ENCODE results near the gene TMED1.
"Not testable (repeated sequence)": the region's sequence is repeated elsewhere in the genome, so short reads cannot be mapped to it uniquely, and the experiment has no call there.

The TMED1 gene

DNA sequence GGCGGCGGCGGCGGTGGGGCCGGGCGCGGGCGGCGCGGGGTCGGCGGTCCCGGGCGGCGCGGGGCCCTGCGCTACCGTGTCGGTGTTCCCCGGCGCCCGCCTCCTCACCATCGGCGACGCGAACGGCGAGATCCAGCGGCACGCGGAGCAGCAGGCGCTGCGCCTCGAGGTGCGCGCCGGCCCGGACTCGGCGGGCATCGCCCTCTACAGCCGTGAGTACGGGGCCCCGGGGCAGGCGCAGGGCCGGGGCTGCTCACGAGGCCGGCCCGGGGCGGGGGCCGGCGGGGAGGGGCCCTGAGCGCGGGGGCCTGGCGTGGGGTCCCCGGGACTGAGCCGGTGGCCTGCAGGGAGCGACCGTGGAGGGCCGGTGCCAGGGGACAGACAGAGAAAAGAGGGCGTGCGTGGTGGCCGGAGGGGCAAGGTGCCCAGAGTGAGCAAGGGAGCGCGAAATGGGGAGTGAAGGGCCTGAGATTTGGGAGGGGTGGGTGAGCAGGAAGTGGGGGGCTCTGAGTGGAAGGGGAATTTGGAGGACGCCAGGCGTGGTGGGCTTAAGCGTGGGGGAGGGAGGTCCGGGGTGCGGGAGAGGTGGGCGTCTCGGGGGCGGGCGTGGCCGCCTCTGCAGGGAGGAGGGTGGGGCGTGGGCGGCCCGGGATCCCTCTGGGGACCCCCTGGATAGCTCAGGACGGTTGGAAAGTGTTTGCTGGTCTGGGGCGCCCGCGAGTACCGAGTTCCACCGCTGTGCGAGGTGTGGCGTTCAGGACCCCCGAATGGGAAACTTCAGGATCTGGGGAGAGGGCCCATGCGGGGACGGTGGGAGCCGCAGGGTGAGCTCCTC is 35.9 kb upstream of the TMED1 start:
- peaks cover 16% of the 10 kb centered on the region for H3K4me1 ChIP-seq (ENCODE audit: control insufficient read depth, insufficient read depth, low read length)

DNA sequence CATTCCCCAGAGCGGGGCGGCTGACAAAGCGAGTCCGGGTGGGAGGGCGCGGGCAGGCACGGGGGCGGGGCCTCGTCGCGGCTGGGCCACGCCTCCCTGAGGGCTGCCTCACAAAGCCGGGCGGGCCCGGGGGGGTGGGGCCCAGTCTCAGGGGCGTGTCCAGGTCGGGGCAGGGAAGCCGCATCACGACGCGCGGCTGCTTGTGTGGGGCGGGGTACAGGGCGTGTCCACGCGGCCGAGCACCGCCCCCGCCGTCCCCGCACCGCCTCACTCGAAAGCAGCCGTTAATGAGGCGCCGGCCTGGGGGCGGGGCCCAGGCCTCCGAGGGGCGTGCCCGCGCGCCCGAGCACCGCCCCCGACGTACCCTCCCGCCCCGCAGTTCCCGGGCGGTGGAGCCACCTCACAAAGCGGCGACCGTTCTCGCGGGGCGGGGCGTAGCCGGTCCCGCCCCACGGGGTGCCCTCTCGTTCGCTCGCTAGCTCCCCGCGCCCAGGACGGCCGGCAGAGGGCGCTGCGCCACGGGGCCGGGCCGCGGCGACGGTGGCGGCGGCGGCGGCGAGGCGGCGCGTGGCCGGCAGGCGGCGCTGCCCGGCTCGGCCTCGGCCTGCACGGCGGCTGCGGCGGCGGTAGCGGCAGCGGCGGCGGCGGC is 35.1 kb upstream of the TMED1 start, which contains the start of gene CARM1:
TSS of gene CARM1 (plus strand) at position 599 of the 649 bp plus-strand sequence. CDS start 150 bp downstream, outside the sequence.
- peaks cover 16% of the 10 kb centered on the region for H3K4me1 ChIP-seq (ENCODE audit: control insufficient read depth, insufficient read depth, low read length)
- H3K9me3 ChIP-seq (ENCODE audit: control insufficient read depth, low read length), result no peaks in the 10 kb centered on the region
- H3K36me3 ChIP-seq (ENCODE audit: control insufficient read depth, insufficient read depth, low read length), result no peaks in the 10 kb centered on the region
- H3K9ac ChIP-seq (ENCODE audit: low read length), result peak within 1 kb of the TSS; percentile 82
- H3K27me3 ChIP-seq (ENCODE audit: control insufficient read depth, insufficient read depth, low read length), result no peaks in the 10 kb centered on the region
- peak within 1 kb of the TSS; percentile 56 for H3K4me3 ChIP-seq (ENCODE audit: low read length)

More for the DNA sequence above, 35.9 kb upstream of the TMED1 start:
- no peaks in the 10 kb centered on the region for H3K36me3 ChIP-seq (ENCODE audit: control insufficient read depth, insufficient read depth, low read length)
- no peaks in the 10 kb centered on the region for H3K27me3 ChIP-seq (ENCODE audit: control insufficient read depth, insufficient read depth, low read length)
- no peaks in the 10 kb centered on the region for H3K9me3 ChIP-seq (ENCODE audit: control insufficient read depth, low read length)
- H3K4me3 ChIP-seq (ENCODE audit: low read length), result peak overlapping the region; percentile 56
- H3K9ac ChIP-seq (ENCODE audit: low read length), result peak overlapping the region; percentile 82

DNA sequence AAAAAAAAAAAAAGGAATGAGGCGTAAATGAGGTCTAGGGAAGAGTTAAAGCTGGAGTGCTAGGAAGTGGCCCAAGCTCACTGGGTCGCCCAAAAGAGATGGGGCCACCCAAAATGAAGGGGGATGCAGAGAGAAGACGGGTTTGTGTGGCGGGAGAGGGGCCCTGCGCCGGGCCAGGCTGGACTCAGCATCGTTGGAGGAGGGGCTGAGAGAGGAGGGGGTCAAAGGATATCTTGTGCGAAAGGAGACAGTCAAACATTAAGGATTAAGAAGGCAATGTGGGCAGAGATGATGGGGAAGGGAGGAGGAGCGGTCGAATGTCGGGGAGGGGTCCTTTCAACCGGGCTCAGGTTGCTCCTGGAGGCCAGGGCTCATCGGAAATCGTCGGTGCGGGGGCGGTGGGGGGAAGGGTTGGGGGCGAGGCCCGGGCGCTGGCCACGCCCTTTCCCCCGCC is 34.5 kb upstream of the TMED1 start:
- Histone ChIP-seq H3K36me3 (ENCODE audit: control insufficient read depth, insufficient read depth, low read length) (no peaks in the 10 kb centered on the region), H3K9me3 (ENCODE audit: control insufficient read depth, low read length) (no peaks in the 10 kb centered on the region), H3K4me3 (ENCODE audit: low read length) (no peak overlapping the region), H3K27me3 (ENCODE audit: control insufficient read depth, insufficient read depth, low read length) (no peaks in the 10 kb centered on the region), H3K9ac (ENCODE audit: low read length) (peak overlapping the region; percentile 46), H3K4me1 (ENCODE audit: control insufficient read depth, insufficient read depth, low read length) (peaks cover 16% of the 10 kb centered on the region)

DNA sequence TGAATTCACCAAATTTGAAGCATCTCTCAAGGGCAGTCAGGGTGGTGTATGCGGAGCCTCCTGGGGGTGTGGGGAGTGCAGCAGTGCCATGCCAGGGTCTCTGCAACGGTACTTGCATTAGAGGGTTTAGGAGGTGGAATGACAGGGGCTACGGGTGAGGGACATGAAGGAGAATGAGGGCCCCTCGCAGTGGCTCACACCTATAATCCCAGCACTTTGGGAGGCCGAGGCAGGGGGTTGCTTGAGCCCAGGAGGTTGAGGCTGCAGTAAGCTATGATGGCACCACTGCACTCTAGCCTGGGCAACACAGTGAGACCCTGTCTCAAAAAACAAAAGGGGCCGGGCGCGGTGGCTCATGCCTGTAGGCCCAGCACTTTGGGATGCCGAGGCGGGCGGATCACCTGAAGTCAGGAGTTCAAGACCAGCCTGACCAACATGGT is 33.9 kb upstream of the TMED1 start:
- not testable (repeated sequence) for H3K36me3 ChIP-seq (ENCODE audit: control insufficient read depth, insufficient read depth, low read length); H3K9me3 ChIP-seq (ENCODE audit: control insufficient read depth, low read length); H3K27me3 ChIP-seq (ENCODE audit: control insufficient read depth, insufficient read depth, low read length); H3K4me3 ChIP-seq (ENCODE audit: low read length); H3K9ac ChIP-seq (ENCODE audit: low read length)
- H3K4me1 ChIP-seq (ENCODE audit: control insufficient read depth, insufficient read depth, low read length), result peaks cover 16% of the 10 kb centered on the region

GRCh38 chr19:10868872-10869547 is 33.0 kb upstream of the TMED1 start:
- H3K27me3 ChIP-seq (ENCODE audit: control insufficient read depth, insufficient read depth, low read length), result no peaks in the 10 kb centered on the region
- H3K4me3 ChIP-seq (ENCODE audit: low read length), result no peak overlapping the region
- no peaks in the 10 kb centered on the region for H3K9me3 ChIP-seq (ENCODE audit: control insufficient read depth, low read length)
- no peaks in the 10 kb centered on the region for H3K36me3 ChIP-seq (ENCODE audit: control insufficient read depth, insufficient read depth, low read length)
- H3K9ac ChIP-seq (ENCODE audit: low read length), result no peak overlapping the region
- peaks cover 23% of the 10 kb centered on the region for H3K4me1 ChIP-seq (ENCODE audit: control insufficient read depth, insufficient read depth, low read length)

- H3K9me3 ChIP-seq (ENCODE audit: control insufficient read depth, low read length), result no peaks in the 10 kb centered on the region
- H3K9ac ChIP-seq (ENCODE audit: low read length), result no peak overlapping the region
- H3K36me3 ChIP-seq (ENCODE audit: control insufficient read depth, insufficient read depth, low read length), result no peaks in the 10 kb centered on the region
- H3K4me1 ChIP-seq (ENCODE audit: control insufficient read depth, insufficient read depth, low read length), result peaks cover 28% of the 10 kb centered on the region
- H3K4me3 ChIP-seq (ENCODE audit: low read length), result no peak overlapping the region
- no peaks in the 10 kb centered on the region for H3K27me3 ChIP-seq (ENCODE audit: control insufficient read depth, insufficient read depth, low read length)
Measured at GRCh38 chr19:10866495-10866894, 30.5 kb upstream of the TMED1 start.

- Histone ChIP-seq H3K9me3 (ENCODE audit: control insufficient read depth, low read length) (no peaks in the 10 kb centered on the region), H3K9ac (ENCODE audit: low read length) (peak overlapping the region; percentile 9), H3K36me3 (ENCODE audit: control insufficient read depth, insufficient read depth, low read length) (no peaks in the 10 kb centered on the region), H3K27me3 (ENCODE audit: control insufficient read depth, insufficient read depth, low read length) (no peaks in the 10 kb centered on the region), H3K4me3 (ENCODE audit: low read length) (no peak overlapping the region), H3K4me1 (ENCODE audit: control insufficient read depth, insufficient read depth, low read length) (peaks cover 22% of the 10 kb centered on the region)
Measured at GRCh38 chr19:10864538-10864899, 28.5 kb upstream of the TMED1 start.

GRCh38 chr19:10863107-10863717 is 27.2 kb upstream of the TMED1 start:
- Histone ChIP-seq H3K36me3 (ENCODE audit: control insufficient read depth, insufficient read depth, low read length) (no peaks in the 10 kb centered on the region), H3K9ac (ENCODE audit: low read length) (no peak overlapping the region), H3K9me3 (ENCODE audit: control insufficient read depth, low read length) (no peaks in the 10 kb centered on the region), H3K4me3 (ENCODE audit: low read length) (no peak overlapping the region), H3K27me3 (ENCODE audit: control insufficient read depth, insufficient read depth, low read length) (no peaks in the 10 kb centered on the region), H3K4me1 (ENCODE audit: control insufficient read depth, insufficient read depth, low read length) (peaks cover 22% of the 10 kb centered on the region)

DNA sequence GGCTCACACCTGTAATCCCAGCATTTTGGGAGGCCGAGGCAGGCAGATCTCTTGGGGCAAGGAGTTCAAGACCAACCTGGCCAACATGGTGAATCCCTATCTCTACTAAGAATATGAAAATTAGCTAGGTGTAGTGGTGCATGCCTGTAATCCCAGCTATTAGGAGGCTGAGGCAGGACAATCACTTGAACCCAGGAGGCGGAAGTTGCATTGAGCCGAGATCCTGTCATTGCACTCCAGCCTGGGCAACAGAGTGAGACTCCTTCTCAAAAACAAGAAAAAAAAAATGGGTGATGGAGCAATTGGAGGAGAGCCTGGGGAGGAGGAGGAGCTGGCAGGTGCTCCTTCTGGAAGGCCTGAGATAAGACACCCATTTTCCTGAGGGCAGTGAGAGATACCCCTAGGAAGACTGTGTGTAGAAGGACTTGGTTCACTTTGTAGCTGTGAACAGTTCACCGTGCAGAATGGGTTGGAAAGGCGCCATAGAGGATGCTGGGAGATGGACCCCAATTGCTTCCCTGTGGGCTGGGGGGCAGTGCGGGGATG is 26.6 kb upstream of the TMED1 start:
- Histone ChIP-seq H3K36me3 (ENCODE audit: control insufficient read depth, insufficient read depth, low read length) (no peaks in the 10 kb centered on the region), H3K4me1 (ENCODE audit: control insufficient read depth, insufficient read depth, low read length) (peaks cover 22% of the 10 kb centered on the region), H3K4me3 (ENCODE audit: low read length) (no peak overlapping the region), H3K9ac (ENCODE audit: low read length) (no peak overlapping the region), H3K27me3 (ENCODE audit: control insufficient read depth, insufficient read depth, low read length) (no peaks in the 10 kb centered on the region), H3K9me3 (ENCODE audit: control insufficient read depth, low read length) (no peaks in the 10 kb centered on the region)

DNA sequence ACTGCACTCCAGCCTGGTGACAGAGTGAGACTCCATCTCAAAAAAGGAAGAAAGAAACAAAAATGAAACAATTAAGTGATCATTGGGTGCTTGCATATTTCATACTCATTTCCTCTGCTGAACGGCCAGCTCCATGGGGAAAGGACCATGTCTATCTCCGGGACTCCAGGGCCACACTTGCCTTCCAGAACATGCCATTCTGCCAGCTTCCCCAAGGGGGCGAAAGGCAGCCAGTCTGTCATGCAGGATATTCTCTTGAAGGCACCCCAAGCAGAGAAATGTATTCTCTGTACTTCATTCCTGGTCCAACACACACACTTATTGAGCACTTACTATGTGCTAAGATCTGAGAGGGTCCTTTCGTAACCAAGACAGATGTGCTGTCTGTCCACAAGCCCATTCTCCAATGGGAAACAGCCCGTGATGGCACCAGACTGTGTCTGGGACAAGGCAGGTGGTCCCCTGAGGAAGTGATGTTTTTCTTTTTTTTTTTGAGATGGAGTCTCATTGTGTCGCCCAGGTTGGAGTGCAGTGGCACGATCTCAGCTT is 25.2 kb upstream of the TMED1 start:
- H3K4me3 ChIP-seq (ENCODE audit: low read length), result no peak overlapping the region
- peaks cover 22% of the 10 kb centered on the region for H3K4me1 ChIP-seq (ENCODE audit: control insufficient read depth, insufficient read depth, low read length)
- no peaks in the 10 kb centered on the region for H3K36me3 ChIP-seq (ENCODE audit: control insufficient read depth, insufficient read depth, low read length)
- H3K9ac ChIP-seq (ENCODE audit: low read length), result no peak overlapping the region
- H3K9me3 ChIP-seq (ENCODE audit: control insufficient read depth, low read length), result no peaks in the 10 kb centered on the region
- no peaks in the 10 kb centered on the region for H3K27me3 ChIP-seq (ENCODE audit: control insufficient read depth, insufficient read depth, low read length)

GRCh38 chr19:10858204-10858828 is 22.3 kb upstream of the TMED1 start:
- Histone ChIP-seq H3K4me1 (ENCODE audit: control insufficient read depth, insufficient read depth, low read length) (peaks cover 8% of the 10 kb centered on the region), H3K9me3 (ENCODE audit: control insufficient read depth, low read length) (no peaks in the 10 kb centered on the region), H3K36me3 (ENCODE audit: control insufficient read depth, insufficient read depth, low read length) (no peaks in the 10 kb centered on the region), H3K4me3 (ENCODE audit: low read length) (no peak overlapping the region), H3K9ac (ENCODE audit: low read length) (no peak overlapping the region), H3K27me3 (ENCODE audit: control insufficient read depth, insufficient read depth, low read length) (no peaks in the 10 kb centered on the region)

Data from mucosa of stomach (tissue), 1 donor.